ENCODE results near the gene EGLN2. TPM values are rescaled to one million over a fixed set of nuclear protein-coding genes. Genes with fewer than 3 reads are reported as not detected.

EGLN2 gene
- total RNA-seq, 1 donor from 2014 or later: 27.0 TPM

GRCh38 chr19:40797963-40798682 lies 868 bp upstream of the EGLN2 start:
- peaks cover 22% of the 10 kb centered on the region for H3K4me1 ChIP-seq
- peak overlapping the region; percentile 30 for H3K27ac ChIP-seq
- peaks cover 15% of the 10 kb centered on the region for H3F3A ChIP-seq (ENCODE audit: low read depth)
- H3K4me2 ChIP-seq: peak overlapping the region; percentile 69
- peaks cover 40% of the 10 kb centered on the region for H3K79me2 ChIP-seq (ENCODE audit: low read depth)
- H3K9me3 ChIP-seq (ENCODE audit: low read depth): no peaks in the 10 kb centered on the region
- H3K36me3 ChIP-seq: no peaks in the 10 kb centered on the region
- peak overlapping the region; percentile 60 for H3K4me3 ChIP-seq
- Mint-ChIP-seq H3K27me3 (ENCODE audit: insufficient read depth, low read depth) (peaks cover 12% of the 10 kb centered on the region), H3K36me3 (peaks cover 5% of the 10 kb centered on the region), H3K27ac (peak overlapping the region; percentile 72), H3K9me3 (no peaks in the 10 kb centered on the region), H3K4me3 (peak overlapping the region; percentile 90), H3K4me1 (peaks cover 42% of the 10 kb centered on the region)
- H4K20me1 ChIP-seq (ENCODE audit: low read depth): peaks cover 38% of the 10 kb centered on the region
- peak overlapping the region; percentile 86 for H2AFZ ChIP-seq (replicated peaks)
- peak; percentile 91 for DNase-seq (ENCODE audit: low spot score)
- no peaks in the 10 kb centered on the region for H3K27me3 ChIP-seq
- H3K9ac ChIP-seq: no peak overlapping the region
- TF ChIP-seq EZH2 (IDR thresholded peaks at IDR 0.05): no peak
- no peak for TF ChIP-seq EZH2phosphoT487 (IDR thresholded peaks at IDR 0.05)
- TF ChIP-seq, protein P1, sequence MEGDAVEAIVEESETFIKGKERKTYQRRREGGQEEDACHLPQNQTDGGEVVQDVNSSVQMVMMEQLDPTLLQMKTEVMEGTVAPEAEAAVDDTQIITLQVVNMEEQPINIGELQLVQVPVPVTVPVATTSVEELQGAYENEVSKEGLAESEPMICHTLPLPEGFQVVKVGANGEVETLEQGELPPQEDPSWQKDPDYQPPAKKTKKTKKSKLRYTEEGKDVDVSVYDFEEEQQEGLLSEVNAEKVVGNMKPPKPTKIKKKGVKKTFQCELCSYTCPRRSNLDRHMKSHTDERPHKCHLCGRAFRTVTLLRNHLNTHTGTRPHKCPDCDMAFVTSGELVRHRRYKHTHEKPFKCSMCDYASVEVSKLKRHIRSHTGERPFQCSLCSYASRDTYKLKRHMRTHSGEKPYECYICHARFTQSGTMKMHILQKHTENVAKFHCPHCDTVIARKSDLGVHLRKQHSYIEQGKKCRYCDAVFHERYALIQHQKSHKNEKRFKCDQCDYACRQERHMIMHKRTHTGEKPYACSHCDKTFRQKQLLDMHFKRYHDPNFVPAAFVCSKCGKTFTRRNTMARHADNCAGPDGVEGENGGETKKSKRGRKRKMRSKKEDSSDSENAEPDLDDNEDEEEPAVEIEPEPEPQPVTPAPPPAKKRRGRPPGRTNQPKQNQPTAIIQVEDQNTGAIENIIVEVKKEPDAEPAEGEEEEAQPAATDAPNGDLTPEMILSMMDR (IDR thresholded peaks at IDR 0.05): peak; percentile 45

GRCh38 chr19:40799558-40800338 lies 757 bp downstream of the EGLN2 start:
- Mint-ChIP-seq H3K4me3 (peak overlapping the region; percentile 96), H3K27ac (peak overlapping the region; percentile 94), H3K27me3 (ENCODE audit: insufficient read depth, low read depth) (peaks cover 12% of the 10 kb centered on the region), H3K36me3 (peaks cover 8% of the 10 kb centered on the region), H3K9me3 (no peaks in the 10 kb centered on the region), H3K4me1 (peaks cover 56% of the 10 kb centered on the region)
- peak overlapping the region; percentile 94 for H3K27ac ChIP-seq
- peak overlapping the region; percentile 99 for H3K4me3 ChIP-seq
- H3K79me2 ChIP-seq (ENCODE audit: low read depth): peaks cover 56% of the 10 kb centered on the region
- peak overlapping the region; percentile 97 for H3K4me2 ChIP-seq
- peaks cover 25% of the 10 kb centered on the region for H3K4me1 ChIP-seq
- DNase-seq (ENCODE audit: low spot score): peak; percentile 73
- H3F3A ChIP-seq (ENCODE audit: low read depth): peaks cover 15% of the 10 kb centered on the region
- no peaks in the 10 kb centered on the region for H3K36me3 ChIP-seq
- TF ChIP-seq, protein P1 (IDR thresholded peaks at IDR 0.05): no peak
- TF ChIP-seq EZH2phosphoT487 (IDR thresholded peaks at IDR 0.05): no peak
- TF ChIP-seq EZH2 (IDR thresholded peaks at IDR 0.05): no peak
- H3K9ac ChIP-seq: peak overlapping the region; percentile 83
- no peak overlapping the region for H2AFZ ChIP-seq (replicated peaks)
- H3K9me3 ChIP-seq (ENCODE audit: low read depth): no peaks in the 10 kb centered on the region
- H4K20me1 ChIP-seq (ENCODE audit: low read depth): peaks cover 54% of the 10 kb centered on the region
- H3K27me3 ChIP-seq: no peaks in the 10 kb centered on the region

DNA sequence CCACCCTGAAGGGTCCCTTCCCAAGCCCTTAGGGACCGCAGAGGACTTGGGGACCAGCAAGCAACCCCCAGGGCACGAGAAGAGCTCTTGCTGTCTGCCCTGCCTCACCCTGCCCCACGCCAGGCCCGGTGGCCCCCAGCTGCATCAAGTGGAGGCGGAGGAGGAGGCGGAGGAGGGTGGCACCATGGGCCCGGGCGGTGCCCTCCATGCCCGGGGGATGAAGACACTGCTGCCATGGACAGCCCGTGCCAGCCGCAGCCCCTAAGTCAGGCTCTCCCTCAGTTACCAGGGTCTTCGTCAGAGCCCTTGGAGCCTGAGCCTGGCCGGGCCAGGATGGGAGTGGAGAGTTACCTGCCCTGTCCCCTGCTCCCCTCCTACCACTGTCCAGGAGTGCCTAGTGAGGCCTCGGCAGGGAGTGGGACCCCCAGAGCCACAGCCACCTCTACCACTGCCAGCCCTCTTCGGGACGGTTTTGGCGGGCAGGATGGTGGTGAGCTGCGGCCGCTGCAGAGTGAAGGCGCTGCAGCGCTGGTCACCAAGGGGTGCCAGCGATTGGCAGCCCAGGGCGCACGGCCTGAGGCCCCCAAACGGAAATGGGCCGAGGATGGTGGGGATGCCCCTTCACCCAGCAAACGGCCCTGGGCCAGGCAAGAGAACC lies 1.5 kb downstream of the EGLN2 start:
- Histone ChIP-seq H4K20me1 (ENCODE audit: low read depth) (peaks cover 61% of the 10 kb centered on the region), H3F3A (ENCODE audit: low read depth) (peaks cover 16% of the 10 kb centered on the region), H3K4me2 (peak overlapping the region; percentile 97), H2AFZ (replicated peaks) (no peak overlapping the region), H3K4me1 (peaks cover 25% of the 10 kb centered on the region), H3K27ac (no peak overlapping the region), H3K36me3 (no peaks in the 10 kb centered on the region), H3K9ac (peak overlapping the region; percentile 83), H3K79me2 (ENCODE audit: low read depth) (peaks cover 63% of the 10 kb centered on the region), H3K27me3 (no peaks in the 10 kb centered on the region), H3K9me3 (ENCODE audit: low read depth) (no peaks in the 10 kb centered on the region), H3K4me3 (peak overlapping the region; percentile 99)
- Mint-ChIP-seq H3K27me3 (ENCODE audit: insufficient read depth, low read depth) (peaks cover 12% of the 10 kb centered on the region), H3K9me3 (no peaks in the 10 kb centered on the region), H3K36me3 (peaks cover 11% of the 10 kb centered on the region), H3K4me3 (peak overlapping the region; percentile 96), H3K27ac (peak overlapping the region; percentile 94), H3K4me1 (peaks cover 62% of the 10 kb centered on the region)
- DNase-seq (ENCODE audit: low spot score): no peak
- TF ChIP-seq, protein P1 (IDR thresholded peaks at IDR 0.05): no peak
- no peak for TF ChIP-seq EZH2phosphoT487 (IDR thresholded peaks at IDR 0.05)
- no peak for TF ChIP-seq EZH2 (IDR thresholded peaks at IDR 0.05)

Measured in neural progenitor cell (in vitro differentiated cells).